Glomerular endothelial cell (primary cell): ENCODE data around the gene TIAM2. TPM values are rescaled to one million over a fixed set of nuclear protein-coding genes. Genes with fewer than 3 reads are reported as not detected.

Experiments used
- DNase-seq: peaks from one replicate; pipeline ENCODE4 v3.0.0-alpha.2; 2011; ENCODE audit warnings: low read depth, low spot score; ENCODE audit errors: extremely low read depth
- total RNA-seq: library from RNA; depleted of rRNA; stranded (reverse); fragments of >200 nt; gene quantifications from 2 replicates; pipeline ENCODE4 v1.2.3, GENCODE V29; 2015

The TIAM2 gene
- total RNA-seq, 1 donor from 2014 or later = 10.4 TPM

DNA sequence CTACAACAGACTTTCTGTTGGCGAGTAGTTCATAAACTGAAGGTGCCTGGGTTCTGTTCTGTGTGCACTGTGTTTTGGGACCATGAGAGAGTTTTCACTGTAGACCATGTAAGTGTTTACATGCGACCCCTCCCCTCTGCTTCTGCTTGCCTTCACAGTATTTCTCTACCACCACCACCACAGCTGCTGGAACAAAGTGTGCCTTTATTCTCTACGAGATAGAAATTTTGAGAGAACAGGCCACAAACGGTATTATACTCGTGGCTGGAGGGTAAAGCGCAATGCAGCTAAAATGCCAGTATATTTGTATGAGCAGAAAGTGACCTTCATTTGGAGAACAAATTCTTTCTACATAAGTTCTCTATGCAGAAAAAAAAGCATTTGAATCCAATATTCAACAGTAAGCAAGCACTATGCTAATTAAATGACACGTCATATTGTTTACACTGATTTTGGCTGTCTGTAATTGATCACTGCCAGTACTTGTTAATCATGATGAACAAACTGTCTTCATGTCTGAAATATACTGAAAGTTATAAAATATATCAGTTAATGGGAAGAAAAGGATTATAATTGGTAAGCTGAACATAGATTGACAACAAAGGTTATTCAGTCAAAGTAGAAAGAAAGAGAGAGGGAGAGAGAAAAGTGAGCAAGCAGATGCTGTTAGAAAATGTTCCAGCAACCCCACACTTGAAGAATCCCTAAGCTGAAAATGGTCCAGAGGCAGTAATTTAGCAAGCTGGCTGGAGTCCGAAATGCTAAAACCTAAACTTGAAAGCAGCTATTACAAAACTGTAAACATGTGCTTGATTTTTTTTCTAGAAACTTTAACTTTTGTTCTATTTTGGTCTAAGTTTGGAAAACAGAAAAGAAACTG is 277.5 kb downstream of the TIAM2 start:
- no peak for DNase-seq

- DNase-seq = peak; percentile 89
These were observed 278.3 kb downstream of the TIAM2 start for GRCh38 chr6:155273431-155273830.

GRCh38 chr6:155274106-155274505 is 279.0 kb downstream of the TIAM2 start:
- DNase-seq = no peak

DNA sequence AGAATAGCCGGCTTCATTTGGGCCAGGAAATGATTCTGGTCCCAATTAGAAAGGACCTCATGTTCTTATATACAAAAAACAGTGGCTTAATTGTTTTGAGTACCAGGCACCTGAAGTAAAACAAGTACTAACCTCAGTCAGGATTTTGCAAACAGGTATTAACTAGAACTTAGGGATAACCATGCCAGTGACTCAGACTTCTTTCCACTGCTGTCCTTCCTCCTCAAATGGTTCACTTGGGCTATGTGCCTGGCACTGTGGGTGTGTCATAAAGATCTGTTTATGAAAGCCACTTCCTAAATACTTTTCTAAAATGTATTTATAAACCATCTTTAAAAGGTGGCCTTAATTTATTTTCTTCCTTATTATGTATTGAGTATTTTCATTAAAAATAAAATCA is 279.4 kb downstream of the TIAM2 start:
- no peak for DNase-seq

DNA sequence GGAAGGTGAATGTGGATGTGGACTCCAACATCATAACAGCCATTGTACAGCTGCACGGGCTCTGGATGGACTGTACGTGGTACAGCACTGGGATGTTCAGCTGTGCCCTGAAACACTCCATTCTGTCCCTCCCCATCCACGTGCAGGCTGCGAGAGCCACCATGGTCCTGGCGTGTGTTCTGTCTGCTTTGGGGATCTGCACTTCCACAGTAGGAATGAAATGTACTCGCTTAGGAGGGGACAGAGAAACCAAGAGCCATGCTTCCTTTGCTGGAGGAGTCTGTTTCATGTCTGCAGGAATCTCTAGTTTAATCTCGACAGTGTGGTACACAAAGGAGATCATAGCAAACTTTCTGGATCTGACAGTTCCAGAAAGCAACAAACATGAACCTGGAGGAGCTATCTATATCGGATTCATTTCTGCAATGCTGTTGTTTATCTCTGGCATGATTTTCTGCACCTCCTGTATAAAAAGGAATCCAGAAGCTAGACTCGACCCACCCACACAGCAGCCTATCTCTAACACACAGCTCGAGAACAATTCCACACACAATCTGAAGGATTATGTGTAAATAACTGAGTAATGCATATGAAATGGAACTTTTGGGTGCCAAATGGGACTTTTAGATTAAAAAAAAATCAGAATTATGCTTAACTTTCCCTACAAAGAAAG is 280.8 kb downstream of the TIAM2 start:
- DNase-seq = no peak

DNA sequence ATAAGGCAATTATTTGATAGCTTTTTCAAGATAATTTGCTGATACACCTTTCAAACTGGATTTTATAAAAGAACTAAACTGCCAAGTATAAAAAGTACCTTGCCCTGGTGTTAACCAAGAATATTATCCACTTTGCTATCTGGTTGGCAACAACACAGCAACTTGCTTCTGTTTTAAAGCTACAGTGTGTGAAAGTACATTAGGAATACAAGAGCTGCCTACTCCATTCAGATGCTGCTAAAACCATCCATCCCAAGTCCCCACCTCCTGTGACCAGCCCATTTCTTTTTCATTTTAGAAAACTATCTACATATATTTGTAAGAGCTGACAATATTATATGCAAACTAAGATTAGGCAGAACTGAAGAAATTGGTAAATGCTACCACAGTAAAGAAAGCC is 281.5 kb downstream of the TIAM2 start:
- DNase-seq = no peak

GRCh38 chr6:155278319-155279049 is 283.4 kb downstream of the TIAM2 start:
- DNase-seq = no peak

DNA sequence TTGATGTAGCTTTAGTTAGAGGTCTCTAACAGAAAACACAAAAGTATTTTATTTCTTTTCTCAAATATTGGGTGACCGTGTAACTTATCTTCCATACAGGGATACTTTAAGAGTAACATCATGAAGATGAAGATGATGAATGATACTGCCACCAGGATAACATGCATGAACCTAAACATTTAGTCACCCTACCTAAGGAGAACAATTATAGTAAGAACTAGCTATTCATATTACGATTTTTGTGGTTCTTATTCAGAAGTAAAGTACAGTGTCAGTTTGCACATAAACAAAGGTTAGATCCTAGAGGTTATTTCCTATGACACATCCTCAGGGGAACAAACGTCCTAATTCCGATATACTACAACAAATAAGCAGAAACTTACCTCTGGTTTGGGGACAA is 289.7 kb downstream of the TIAM2 start:
- DNase-seq = no peak

- no peak for DNase-seq
These were observed 292.6 kb downstream of the TIAM2 start for GRCh38 chr6:155287762-155288161.

DNA sequence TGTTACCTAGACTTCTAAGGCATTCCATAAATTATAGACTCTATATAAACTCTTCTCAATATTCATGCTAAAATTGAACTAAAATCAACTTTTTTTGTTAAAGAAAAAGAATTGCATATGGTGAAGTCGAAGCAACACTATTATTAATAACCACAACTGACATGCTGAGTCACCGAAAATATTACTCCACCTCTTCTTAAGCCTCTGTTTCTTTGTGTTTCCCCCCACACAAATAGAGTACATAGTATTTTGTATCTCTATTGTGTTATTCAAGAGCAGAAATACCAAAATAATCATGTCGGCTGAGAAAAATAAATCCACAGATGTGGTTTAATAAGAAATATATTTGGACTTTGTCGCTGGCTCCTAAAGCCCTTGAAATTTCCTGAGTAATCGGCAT is 295.4 kb downstream of the TIAM2 start:
- DNase-seq = no peak

DNA sequence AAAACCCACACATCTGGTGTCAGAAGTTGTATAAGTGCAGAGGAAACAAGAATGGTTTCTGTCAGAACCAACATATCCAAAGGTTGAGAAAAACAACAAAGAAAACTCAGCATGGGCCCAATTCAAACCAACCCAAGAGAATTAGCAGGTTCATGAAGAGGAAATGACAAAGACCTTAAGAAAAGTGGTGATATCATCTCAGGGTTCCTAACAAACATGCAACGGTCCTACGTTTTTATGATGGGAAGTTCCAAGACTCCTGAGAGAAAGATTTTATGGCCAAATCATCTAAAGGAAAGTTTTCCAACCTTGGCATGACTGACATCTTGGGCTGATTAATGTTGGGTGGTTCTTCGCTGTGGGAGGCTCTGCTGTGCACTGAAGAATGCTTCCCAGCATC is 296.2 kb downstream of the TIAM2 start:
- no peak for DNase-seq

- no peak for DNase-seq
These were observed 297.6 kb downstream of the TIAM2 start for GRCh38 chr6:155292711-155293110.

DNA sequence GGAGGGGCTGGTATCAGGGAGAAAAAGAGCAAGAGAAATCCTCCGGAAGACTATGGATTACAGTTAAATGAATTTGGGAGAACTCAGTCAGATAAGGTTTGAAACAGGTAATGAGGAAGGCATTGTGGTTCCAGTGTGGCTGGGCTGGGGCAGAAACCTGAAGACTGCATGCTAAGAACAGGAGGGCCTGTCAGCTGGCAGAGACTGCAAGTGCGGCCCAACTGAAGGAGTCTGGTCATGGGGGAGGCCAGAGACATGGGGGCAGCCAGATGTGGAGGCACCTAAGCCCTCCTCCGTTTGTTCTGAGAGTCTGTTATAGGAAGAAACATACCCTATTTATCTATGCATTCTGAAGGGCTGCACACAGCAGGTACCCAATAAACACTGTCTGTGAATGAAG is 302.6 kb downstream of the TIAM2 start:
- DNase-seq = no peak

DNA sequence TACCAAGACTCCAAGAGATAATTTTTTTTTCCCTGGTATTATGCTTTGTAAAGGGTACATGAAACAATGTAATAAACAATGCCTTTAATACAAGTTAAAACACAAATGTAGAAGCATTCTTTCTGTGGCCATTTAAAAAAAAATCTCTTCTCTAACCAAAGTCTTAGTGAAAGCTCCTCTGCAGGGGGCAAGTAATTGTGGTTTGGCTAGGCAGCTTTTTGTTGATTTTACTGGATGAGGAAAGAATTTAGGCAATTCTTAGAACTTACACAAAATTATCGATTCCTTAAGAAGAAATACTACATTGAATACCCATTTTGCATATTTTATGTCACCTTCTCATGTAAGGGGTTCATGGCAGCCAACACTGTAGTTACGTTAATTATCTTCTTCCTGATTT is 306.8 kb downstream of the TIAM2 start:
- DNase-seq = no peak

- no peak for DNase-seq
These were observed 308.3 kb downstream of the TIAM2 start for GRCh38 chr6:155303361-155303870.

- no peak for DNase-seq
These were observed 311.8 kb downstream of the TIAM2 start for GRCh38 chr6:155306958-155307357.
